GM19468 (cell line): Measurements from ENCODE around the gene GNPTAB.
"Not testable (repeated sequence)": the region's sequence is repeated elsewhere in the genome, so short reads cannot be mapped to it uniquely, and the experiment has no call there.

Experiments used
- ATAC-seq: cut with Tn5 transposase; IDR thresholded peaks from one replicate; pipeline ENCODE4 v1.9.1; 2021; ENCODE audit warnings: mild to moderate bottlenecking, moderate library complexity, moderate number of reproducible peaks; ENCODE audit not compliant: unreplicated experiment; ENCODE audit errors: extremely low read depth

Gene GNPTAB

GRCh38 chr12:101830367-101831325 is at the start of gene GNPTAB:
TSS of gene GNPTAB (minus strand) at chr12:101830959. CDS start at chr12:101830675, 284 bp downstream.
- ATAC-seq: peak; percentile 87

DNA sequence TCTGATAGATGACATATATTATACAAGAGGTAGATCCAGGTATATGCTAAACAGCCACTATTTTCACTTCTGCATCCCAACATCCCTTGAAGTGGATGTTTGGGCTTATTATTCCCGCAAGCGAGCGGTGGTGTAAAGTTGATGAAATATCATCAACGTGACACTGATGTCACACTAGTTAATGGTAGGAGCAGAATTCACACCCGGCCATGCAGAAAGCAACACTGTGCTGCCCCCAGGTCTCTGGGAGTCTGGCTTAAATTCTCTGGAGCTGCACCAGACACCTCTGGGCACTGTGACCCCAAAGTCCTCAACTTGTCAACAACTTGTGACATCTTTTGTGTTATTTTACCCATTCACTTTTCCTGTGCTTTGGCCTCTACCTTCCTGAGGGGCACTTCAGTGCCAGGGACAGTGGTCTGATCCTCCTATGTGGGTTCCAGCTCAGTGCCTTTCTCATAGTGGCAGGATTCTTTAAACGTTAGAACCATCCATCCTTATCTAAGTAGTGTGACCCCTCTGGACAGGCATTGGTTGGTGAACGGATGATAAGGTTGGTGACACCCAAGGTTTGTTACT is 47.6 kb upstream of the GNPTAB start:
- no peak for ATAC-seq

DNA sequence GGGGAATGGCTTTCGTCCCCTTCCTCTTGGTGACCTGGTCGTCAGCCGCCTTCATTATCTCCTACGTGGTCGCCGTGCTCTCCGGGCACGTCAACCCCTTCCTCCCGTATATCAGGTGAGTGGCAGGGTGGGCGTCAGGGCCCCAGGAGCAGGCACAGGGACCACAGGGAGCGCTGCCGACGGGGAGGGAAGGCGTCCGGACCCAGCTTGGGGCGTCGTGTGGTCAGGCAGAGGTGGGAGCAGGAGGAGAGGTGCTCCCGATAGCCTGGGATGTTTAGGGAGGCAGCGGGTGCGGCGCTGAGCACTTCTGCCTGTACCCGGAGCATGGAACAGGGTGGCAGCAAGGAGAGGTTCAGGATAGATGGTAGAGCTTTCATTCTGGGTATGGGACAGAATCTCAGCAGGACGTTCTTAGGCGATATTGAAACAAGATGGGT is 47.1 kb upstream of the GNPTAB start:
- no peak for ATAC-seq

DNA sequence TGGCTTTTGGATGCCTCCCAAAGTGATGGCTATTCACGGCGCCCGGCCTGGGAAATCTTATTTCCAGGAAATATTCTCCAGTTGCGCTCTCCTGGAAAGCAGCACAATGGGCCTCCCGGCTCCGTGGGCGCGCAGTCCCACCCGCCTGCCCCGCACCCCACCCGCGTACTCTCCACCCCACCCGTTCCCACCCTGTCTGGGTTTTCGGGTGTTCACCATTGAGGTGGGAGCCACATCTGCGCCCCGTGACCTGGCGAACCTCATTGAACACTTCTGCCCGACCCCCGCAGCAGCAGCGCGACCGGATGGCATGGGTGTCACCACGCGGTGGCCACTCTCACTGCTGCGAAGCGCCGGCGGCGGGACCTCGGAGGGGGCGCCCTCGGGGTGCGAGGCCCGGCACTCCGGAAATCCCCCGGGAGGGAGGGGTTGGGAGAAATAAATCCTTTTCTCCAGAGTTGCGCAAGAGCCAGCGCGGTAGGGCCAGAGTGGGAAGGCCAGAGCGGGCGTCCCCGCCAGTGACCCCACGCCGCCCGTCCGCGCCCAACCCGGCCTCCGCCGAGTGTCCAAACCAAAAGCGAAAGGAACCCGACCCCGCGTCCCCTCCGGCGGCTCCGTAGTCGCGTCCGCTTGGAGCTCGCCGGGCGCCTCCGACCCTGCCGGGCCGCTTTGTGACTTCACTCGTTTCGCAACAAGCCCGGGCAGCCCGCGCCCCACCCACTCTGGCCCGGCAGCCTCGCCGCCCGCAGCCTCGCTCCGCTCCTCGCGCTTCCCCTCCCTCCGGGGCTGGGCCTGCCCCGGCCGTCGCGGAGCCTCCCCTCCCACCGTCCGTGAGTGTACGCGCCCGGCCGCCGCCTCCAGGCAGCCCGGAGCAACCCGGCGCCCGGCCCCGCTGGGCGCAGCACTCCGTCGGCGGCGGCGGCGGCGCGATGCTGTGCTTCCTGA is 46.4 kb upstream of the GNPTAB start, which contains the start of gene DRAM1:
TSS of gene DRAM1 (plus strand) at position 720 of the 945 bp plus-strand sequence. CDS start at position 930, 210 bp downstream.
- ATAC-seq: peak; percentile 78

- ATAC-seq: no peak
These were observed 45.6 kb upstream of the GNPTAB start for GRCh38 chr12:101876322-101876860.

- ATAC-seq: no peak
These were observed 44.4 kb upstream of the GNPTAB start for GRCh38 chr12:101875162-101875561.

- no peak for ATAC-seq
These were observed 40.2 kb upstream of the GNPTAB start for GRCh38 chr12:101870925-101871324.

GRCh38 chr12:101867619-101868018 is 36.9 kb upstream of the GNPTAB start:
- not testable (repeated sequence) for ATAC-seq

DNA sequence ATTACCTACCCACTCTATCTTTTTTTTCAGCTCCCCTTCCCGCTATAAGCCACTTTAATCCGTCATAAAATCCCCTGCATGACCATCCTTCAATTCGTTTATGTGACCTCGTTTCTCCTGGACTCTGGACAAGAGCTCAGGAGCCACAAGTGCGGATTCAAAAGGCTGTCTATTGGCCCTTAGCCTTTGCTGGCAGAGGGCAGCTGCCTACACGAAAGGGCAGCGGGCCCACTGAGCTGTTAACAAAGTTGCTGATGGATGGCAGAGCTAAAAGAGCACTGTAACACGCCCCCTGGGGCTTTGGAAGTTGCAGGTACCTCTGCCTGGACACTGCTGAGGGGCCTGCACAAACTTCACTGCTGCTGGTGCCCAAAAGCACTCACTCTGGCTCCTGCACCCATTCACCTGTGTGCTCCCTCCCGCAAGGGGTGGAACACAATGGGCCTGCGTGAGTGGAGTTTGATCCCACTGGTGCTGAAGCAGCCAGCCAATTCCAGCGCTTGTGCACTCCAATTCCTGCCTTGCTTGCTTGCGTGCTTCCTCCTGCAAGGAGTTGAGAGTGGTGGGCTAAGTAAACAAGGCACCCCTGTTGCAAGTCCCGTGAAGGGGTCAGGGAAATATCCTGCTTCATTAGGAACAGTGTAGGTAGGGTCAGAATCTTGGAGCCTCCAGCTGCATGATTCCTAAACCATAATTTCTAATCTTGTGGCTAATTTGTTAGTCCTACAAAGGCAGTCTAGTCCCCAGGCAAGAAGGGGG is 36.0 kb upstream of the GNPTAB start:
- no peak for ATAC-seq

- ATAC-seq: no peak
These were observed 33.2 kb upstream of the GNPTAB start for GRCh38 chr12:101863981-101864380.

DNA sequence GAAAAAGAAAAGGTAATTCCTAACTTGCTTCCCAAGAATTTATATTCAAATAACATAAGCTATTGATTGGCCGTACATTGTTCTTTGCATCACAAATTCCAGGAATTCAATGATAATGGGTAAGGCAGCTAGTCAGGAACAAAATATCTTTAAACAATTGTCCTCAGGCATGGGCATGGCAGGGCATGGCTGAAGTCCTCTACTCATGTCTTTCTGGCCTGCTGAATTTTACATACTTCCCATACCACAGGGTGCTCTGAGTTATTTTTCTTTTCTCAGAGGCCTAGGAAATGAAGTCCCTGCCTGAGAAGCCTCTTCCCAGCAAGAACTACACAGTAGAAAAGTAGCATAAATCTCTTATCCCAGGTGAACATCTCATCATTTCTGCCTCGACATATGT is 31.5 kb upstream of the GNPTAB start:
- no peak for ATAC-seq

DNA sequence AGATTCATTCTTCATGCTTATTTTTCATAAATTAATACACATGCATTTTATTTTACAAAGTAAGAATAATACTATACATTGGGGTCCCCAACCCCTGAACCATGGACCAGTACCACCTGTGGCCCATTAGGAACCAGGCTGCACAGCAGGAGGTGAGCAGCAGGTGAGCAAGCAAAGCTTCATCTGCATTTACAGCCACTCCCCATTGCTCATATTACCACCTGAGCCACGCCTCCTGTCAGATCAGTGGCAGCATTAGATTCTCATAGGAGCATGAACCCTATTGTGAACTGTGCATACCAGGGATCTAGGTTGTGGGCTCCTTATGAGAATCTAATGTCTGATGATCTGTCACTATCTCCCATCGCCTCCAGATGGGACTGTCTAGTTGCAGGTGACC is 30.9 kb upstream of the GNPTAB start:
- not testable (repeated sequence) for ATAC-seq

- no peak for ATAC-seq
These were observed 29.2 kb upstream of the GNPTAB start for GRCh38 chr12:101859664-101860607.

DNA sequence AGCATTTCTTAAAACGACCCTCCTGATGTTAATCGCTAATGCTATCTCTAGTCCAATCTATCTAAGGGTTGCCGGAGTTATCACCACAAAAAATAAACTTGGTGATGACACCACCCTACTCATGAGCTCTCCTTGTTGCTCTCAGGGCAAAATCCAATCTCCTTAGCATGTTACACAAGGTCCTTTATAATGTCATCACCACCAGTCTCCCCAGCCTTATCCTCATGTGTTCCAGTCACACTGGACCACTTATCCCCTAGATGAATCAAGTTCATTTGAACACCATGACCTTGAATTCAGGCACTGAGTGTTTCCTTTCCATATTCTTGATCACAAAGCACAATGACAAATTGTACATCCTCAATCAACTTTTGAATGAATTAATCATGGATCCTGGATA is 27.6 kb upstream of the GNPTAB start:
- no peak for ATAC-seq

GRCh38 chr12:101857043-101857558 is 26.3 kb upstream of the GNPTAB start:
- no peak for ATAC-seq

- not testable (repeated sequence) for ATAC-seq
These were observed 25.9 kb upstream of the GNPTAB start for GRCh38 chr12:101856614-101857013.

GRCh38 chr12:101855976-101856375 is 25.2 kb upstream of the GNPTAB start:
- no peak for ATAC-seq

GRCh38 chr12:101855364-101855884 is 24.7 kb upstream of the GNPTAB start:
- no peak for ATAC-seq
